H1 (cell line): ENCODE measurements around the gene AIFM1. TPM values are rescaled to one million over a fixed set of nuclear protein-coding genes. Genes with fewer than 3 reads are reported as not detected.

Experiments used
- polyA plus RNA-seq, 7 experiments: library from polyadenylated mRNA; depleted of rRNA in 3 of 7; stranded (reverse) in 5 of 7; unstranded in 2 of 7; fragments of >200 nt in 5 of 7; fragments of 200-250 nt in 2 of 7; gene quantifications; 1 replicate in 5 of 7; 2 replicates in 1 of 7; 4 replicates in 1 of 7; pipeline versions ENCODE4 v1.2.1 to v1.2.3, GENCODE V29; 2011 to 2013; ENCODE audit warnings: missing spikeins in 2 of 7, mixed read lengths in 2 of 7
- total RNA-seq: library from RNA; stranded (reverse); fragmentation: NEBNext Ultra II Directional; extraction: Animal tissue kit (Norgen Biotek cat#: 25700); gene quantifications from 2 replicates; pipeline ENCODE4 v1.2.1, GENCODE V29; 2021
- TF ChIP-seq, protein P1 (sequence below): fragments of 300-600 bp; sonication (generic); IDR thresholded peaks from 2 replicates; pipeline ENCODE4 v1.7.1; 2012; ENCODE audit warnings: low read length, moderate library complexity, mild to moderate bottlenecking, inconsistent platforms; ENCODE audit not compliant: insufficient replicate concordance

The AIFM1 gene
- total and polyA plus RNA-seq, 2 of the 8 experiments (the other 6 are each of a cell fraction or from before 2014, with no cell fraction given): 34.1 to 55.4 TPM

DNA sequence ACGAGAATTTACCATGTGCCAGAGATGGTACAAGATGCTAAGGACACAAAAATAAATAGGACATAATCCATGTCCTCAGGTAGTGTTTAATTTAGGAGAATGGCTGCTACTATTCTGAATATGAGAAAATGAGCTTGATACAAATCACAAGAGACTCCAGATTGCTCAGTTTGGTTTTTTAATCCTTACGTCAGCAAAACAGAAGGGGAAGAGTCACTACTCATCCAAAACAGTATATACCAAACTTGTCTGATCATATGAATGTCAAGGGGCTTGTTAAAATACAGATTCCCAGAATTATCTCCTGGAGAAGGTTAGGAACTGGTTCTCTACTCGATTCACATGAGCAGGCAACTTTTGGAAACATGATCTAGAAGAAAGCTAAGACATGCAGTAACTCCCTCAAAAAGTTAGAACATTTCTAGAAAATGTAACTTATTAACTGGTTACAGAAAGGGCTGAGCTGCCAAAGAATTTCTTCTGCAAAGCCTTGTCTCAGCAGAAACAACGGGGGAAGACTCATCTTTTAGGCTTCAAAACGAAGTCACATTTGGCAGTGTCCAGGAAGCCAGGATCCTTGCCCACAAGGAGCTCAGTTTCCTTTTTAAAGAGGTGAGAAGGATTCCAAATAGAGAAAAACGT lies 3.4 kb downstream of the AIFM1 start (continued):
- TF ChIP-seq, protein P1, sequence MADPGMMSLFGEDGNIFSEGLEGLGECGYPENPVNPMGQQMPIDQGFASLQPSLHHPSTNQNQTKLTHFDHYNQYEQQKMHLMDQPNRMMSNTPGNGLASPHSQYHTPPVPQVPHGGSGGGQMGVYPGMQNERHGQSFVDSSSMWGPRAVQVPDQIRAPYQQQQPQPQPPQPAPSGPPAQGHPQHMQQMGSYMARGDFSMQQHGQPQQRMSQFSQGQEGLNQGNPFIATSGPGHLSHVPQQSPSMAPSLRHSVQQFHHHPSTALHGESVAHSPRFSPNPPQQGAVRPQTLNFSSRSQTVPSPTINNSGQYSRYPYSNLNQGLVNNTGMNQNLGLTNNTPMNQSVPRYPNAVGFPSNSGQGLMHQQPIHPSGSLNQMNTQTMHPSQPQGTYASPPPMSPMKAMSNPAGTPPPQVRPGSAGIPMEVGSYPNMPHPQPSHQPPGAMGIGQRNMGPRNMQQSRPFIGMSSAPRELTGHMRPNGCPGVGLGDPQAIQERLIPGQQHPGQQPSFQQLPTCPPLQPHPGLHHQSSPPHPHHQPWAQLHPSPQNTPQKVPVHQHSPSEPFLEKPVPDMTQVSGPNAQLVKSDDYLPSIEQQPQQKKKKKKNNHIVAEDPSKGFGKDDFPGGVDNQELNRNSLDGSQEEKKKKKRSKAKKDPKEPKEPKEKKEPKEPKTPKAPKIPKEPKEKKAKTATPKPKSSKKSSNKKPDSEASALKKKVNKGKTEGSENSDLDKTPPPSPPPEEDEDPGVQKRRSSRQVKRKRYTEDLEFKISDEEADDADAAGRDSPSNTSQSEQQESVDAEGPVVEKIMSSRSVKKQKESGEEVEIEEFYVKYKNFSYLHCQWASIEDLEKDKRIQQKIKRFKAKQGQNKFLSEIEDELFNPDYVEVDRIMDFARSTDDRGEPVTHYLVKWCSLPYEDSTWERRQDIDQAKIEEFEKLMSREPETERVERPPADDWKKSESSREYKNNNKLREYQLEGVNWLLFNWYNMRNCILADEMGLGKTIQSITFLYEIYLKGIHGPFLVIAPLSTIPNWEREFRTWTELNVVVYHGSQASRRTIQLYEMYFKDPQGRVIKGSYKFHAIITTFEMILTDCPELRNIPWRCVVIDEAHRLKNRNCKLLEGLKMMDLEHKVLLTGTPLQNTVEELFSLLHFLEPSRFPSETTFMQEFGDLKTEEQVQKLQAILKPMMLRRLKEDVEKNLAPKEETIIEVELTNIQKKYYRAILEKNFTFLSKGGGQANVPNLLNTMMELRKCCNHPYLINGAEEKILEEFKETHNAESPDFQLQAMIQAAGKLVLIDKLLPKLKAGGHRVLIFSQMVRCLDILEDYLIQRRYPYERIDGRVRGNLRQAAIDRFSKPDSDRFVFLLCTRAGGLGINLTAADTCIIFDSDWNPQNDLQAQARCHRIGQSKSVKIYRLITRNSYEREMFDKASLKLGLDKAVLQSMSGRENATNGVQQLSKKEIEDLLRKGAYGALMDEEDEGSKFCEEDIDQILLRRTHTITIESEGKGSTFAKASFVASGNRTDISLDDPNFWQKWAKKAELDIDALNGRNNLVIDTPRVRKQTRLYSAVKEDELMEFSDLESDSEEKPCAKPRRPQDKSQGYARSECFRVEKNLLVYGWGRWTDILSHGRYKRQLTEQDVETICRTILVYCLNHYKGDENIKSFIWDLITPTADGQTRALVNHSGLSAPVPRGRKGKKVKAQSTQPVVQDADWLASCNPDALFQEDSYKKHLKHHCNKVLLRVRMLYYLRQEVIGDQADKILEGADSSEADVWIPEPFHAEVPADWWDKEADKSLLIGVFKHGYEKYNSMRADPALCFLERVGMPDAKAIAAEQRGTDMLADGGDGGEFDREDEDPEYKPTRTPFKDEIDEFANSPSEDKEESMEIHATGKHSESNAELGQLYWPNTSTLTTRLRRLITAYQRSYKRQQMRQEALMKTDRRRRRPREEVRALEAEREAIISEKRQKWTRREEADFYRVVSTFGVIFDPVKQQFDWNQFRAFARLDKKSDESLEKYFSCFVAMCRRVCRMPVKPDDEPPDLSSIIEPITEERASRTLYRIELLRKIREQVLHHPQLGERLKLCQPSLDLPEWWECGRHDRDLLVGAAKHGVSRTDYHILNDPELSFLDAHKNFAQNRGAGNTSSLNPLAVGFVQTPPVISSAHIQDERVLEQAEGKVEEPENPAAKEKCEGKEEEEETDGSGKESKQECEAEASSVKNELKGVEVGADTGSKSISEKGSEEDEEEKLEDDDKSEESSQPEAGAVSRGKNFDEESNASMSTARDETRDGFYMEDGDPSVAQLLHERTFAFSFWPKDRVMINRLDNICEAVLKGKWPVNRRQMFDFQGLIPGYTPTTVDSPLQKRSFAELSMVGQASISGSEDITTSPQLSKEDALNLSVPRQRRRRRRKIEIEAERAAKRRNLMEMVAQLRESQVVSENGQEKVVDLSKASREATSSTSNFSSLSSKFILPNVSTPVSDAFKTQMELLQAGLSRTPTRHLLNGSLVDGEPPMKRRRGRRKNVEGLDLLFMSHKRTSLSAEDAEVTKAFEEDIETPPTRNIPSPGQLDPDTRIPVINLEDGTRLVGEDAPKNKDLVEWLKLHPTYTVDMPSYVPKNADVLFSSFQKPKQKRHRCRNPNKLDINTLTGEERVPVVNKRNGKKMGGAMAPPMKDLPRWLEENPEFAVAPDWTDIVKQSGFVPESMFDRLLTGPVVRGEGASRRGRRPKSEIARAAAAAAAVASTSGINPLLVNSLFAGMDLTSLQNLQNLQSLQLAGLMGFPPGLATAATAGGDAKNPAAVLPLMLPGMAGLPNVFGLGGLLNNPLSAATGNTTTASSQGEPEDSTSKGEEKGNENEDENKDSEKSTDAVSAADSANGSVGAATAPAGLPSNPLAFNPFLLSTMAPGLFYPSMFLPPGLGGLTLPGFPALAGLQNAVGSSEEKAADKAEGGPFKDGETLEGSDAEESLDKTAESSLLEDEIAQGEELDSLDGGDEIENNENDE: no peak
- TF ChIP-seq, all 59 proteins: peak for 0
